Measurements from ENCODE around the gene IFI35. TPM values are rescaled to one million over a fixed set of nuclear protein-coding genes. Genes with fewer than 3 reads are reported as not detected.

Gene IFI35
- total and polyA plus RNA-seq, 9 of the 15 experiments (the other 6 are each of a cell fraction or from before 2014, with no cell fraction given), result 4.4 to 13.1 (median 10.2) TPM

DNA sequence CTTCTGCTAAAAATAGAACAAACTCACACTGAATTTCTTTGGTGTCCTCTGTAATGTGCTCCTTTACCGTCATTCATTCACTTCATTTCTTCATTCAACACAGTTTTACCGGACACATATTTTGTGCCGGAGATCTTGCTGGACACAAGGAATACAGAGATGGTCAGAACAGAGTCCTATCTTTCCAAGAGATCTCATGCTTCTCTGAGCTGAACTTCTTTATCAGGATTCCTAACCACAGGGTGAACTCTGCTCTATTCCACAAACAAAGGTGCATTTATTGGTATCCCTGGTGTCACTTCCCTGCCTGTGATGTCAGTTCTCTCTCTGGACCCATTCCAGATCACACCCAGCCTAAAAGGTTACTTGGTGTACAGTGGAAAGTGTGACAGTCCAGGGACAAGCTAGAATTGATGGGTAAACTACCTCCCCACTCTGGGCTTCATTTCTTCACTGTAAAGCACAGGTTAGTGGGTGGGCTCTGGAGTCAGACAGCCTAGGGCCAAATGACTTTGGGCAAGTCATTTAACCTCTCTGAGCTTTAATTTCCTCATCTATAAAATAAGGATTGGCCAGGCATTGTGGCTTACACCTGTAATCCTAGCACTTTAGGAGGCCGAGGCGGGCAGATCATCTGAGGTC lies 4.2 kb downstream of the IFI35 start (continued):
- TF ChIP-seq, protein P1, sequence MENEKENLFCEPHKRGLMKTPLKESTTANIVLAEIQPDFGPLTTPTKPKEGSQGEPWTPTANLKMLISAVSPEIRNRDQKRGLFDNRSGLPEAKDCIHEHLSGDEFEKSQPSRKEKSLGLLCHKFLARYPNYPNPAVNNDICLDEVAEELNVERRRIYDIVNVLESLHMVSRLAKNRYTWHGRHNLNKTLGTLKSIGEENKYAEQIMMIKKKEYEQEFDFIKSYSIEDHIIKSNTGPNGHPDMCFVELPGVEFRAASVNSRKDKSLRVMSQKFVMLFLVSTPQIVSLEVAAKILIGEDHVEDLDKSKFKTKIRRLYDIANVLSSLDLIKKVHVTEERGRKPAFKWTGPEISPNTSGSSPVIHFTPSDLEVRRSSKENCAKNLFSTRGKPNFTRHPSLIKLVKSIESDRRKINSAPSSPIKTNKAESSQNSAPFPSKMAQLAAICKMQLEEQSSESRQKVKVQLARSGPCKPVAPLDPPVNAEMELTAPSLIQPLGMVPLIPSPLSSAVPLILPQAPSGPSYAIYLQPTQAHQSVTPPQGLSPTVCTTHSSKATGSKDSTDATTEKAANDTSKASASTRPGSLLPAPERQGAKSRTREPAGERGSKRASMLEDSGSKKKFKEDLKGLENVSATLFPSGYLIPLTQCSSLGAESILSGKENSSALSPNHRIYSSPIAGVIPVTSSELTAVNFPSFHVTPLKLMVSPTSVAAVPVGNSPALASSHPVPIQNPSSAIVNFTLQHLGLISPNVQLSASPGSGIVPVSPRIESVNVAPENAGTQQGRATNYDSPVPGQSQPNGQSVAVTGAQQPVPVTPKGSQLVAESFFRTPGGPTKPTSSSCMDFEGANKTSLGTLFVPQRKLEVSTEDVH (IDR thresholded peaks at IDR 0.05; ENCODE audit: low read depth, partially characterized antibody), result no peak
- TF ChIP-seq ZNF316 (IDR thresholded peaks at IDR 0.05) (no peak), SMARCA4 (IDR thresholded peaks at IDR 0.05) (peak; percentile 13; the same call in 1 of the 2 replicates), PYGO2 (tag; IDR thresholded peaks at IDR 0.05) (no peak), CEBPB (tag; IDR thresholded peaks at IDR 0.05) (no peak), FOSL1 (tag; conservative IDR thresholded peaks at IDR 0.05) (peak; percentile 45), NFIC (IDR thresholded peaks at IDR 0.05) (peak; percentile 50), DPF2 (IDR thresholded peaks at IDR 0.05) (peak; percentile 23; the same call in 1 of the 2 replicates), RCOR1 (IDR thresholded peaks at IDR 0.05; ENCODE audit: borderline replicate concordance in 1 of 2, low read depth in 2 of 2, low read length in 2 of 2) (peak in 1 of 2 experiments; percentile 16; a peak in 1 of 4 replicates), ZNF133 (CRISPR knock-in tag; IDR thresholded peaks at IDR 0.05) (no peak), DNMT1 (IDR thresholded peaks at IDR 0.05) (no peak), ESRRA (IDR thresholded peaks at IDR 0.05; ENCODE audit: borderline replicate concordance, low read depth) (peak; percentile 64; the same call in 1 of the 2 replicates), ZBTB8A (IDR thresholded peaks at IDR 0.05; ENCODE audit: partially characterized antibody) (no peak), GATA2 (CRISPR knock-in tag; IDR thresholded peaks at IDR 0.05) (no peak), ZNF778 (CRISPR knock-in tag; IDR thresholded peaks at IDR 0.05) (no peak), CTBP1 (IDR thresholded peaks at IDR 0.05; ENCODE audit: borderline replicate concordance) (peak; percentile 67; the same call in 1 of the 2 replicates), NR2C2 (CRISPR knock-in tag; IDR thresholded peaks at IDR 0.05) (no peak), NR2C2 (tag; IDR thresholded peaks at IDR 0.05) (peak; percentile 59; the same call in 1 of the 2 replicates), ESRRB (CRISPR knock-in tag; IDR thresholded peaks at IDR 0.05; ENCODE audit: borderline replicate concordance) (no peak), SRSF1 (IDR thresholded peaks at IDR 0.05; ENCODE audit: low read depth, low read length) (no peak), ZFP36 (IDR thresholded peaks at IDR 0.05; ENCODE audit: low read depth, low read length, partially characterized antibody) (no peak), CXXC5 (CRISPR knock-in tag; IDR thresholded peaks at IDR 0.05) (0 out of 2 replicates have a peak, but pooled peaks have one; percentile 12)
- TF ChIP-seq, protein P2, sequence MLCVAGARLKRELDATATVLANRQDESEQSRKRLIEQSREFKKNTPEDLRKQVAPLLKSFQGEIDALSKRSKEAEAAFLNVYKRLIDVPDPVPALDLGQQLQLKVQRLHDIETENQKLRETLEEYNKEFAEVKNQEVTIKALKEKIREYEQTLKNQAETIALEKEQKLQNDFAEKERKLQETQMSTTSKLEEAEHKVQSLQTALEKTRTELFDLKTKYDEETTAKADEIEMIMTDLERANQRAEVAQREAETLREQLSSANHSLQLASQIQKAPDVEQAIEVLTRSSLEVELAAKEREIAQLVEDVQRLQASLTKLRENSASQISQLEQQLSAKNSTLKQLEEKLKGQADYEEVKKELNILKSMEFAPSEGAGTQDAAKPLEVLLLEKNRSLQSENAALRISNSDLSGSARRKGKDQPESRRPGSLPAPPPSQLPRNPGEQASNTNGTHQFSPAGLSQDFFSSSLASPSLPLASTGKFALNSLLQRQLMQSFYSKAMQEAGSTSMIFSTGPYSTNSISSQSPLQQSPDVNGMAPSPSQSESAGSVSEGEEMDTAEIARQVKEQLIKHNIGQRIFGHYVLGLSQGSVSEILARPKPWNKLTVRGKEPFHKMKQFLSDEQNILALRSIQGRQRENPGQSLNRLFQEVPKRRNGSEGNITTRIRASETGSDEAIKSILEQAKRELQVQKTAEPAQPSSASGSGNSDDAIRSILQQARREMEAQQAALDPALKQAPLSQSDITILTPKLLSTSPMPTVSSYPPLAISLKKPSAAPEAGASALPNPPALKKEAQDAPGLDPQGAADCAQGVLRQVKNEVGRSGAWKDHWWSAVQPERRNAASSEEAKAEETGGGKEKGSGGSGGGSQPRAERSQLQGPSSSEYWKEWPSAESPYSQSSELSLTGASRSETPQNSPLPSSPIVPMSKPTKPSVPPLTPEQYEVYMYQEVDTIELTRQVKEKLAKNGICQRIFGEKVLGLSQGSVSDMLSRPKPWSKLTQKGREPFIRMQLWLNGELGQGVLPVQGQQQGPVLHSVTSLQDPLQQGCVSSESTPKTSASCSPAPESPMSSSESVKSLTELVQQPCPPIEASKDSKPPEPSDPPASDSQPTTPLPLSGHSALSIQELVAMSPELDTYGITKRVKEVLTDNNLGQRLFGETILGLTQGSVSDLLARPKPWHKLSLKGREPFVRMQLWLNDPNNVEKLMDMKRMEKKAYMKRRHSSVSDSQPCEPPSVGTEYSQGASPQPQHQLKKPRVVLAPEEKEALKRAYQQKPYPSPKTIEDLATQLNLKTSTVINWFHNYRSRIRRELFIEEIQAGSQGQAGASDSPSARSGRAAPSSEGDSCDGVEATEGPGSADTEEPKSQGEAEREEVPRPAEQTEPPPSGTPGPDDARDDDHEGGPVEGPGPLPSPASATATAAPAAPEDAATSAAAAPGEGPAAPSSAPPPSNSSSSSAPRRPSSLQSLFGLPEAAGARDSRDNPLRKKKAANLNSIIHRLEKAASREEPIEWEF (CRISPR knock-in tag; IDR thresholded peaks at IDR 0.05), result no peak
